HepG2 (cell line): ENCODE measurements around the gene ZNF526. TPM values are rescaled to one million over a fixed set of nuclear protein-coding genes. Genes with fewer than 3 reads are reported as not detected.

ENCODE experiments used
- ARID2 ChIP-seq: sonication (generic); formaldehyde crosslinking; IDR thresholded peaks from 2 replicates; pipeline ENCODE4 v1.8.1; 2022; ENCODE audit warnings: mild to moderate bottlenecking, missing genetic modification reagents, borderline replicate concordance
- ARNT ChIP-seq: fragments of 450-650 bp; IDR thresholded peaks from 2 replicates; pipeline ENCODE4 v1.6.1; 2017
- HHEX ChIP-seq: IDR thresholded peaks from 2 replicates; pipeline ENCODE4 v1.6.1; 2016; ENCODE audit warnings: control low read depth
- IRX3 ChIP-seq: sonication (generic); formaldehyde crosslinking; IDR thresholded peaks from 2 replicates; pipeline ENCODE4 v1.8.1; 2023; ENCODE audit warnings: mild to moderate bottlenecking, low read depth, missing genetic modification reagents, borderline replicate concordance
- KDM2A ChIP-seq: sonication (generic); formaldehyde crosslinking; IDR thresholded peaks from 2 replicates; pipeline ENCODE4 v1.4.0; 2020; ENCODE audit warnings: low read depth, missing genetic modification reagents, borderline replicate concordance
- KDM6A ChIP-seq: IDR thresholded peaks from 2 replicates; pipeline ENCODE4 v1.6.1; 2016; ENCODE audit warnings: low read depth
- KLF12 ChIP-seq: sonication (generic); formaldehyde crosslinking; IDR thresholded peaks from 2 replicates; pipeline ENCODE4 v1.4.0; 2020; ENCODE audit warnings: missing genetic modification reagents, borderline replicate concordance
- MYPOP ChIP-seq: sonication (generic); formaldehyde crosslinking; IDR thresholded peaks from 2 replicates; pipeline ENCODE4 v1.8.1; 2023; ENCODE audit warnings: mild to moderate bottlenecking, moderate library complexity, missing genetic modification reagents
- POLR2A ChIP-seq, 2 experiments: IDR thresholded peaks; 2 replicates each; pipeline ENCODE4 v1.6.1; 2011; ENCODE audit warnings: low read depth in 2 of 2, low read length in 2 of 2, mild to moderate bottlenecking in 1 of 2, moderate library complexity in 1 of 2; ENCODE audit not compliant: insufficient read depth in 1 of 2
- STAG1 ChIP-seq: sonication (generic); formaldehyde crosslinking; IDR thresholded peaks from 2 replicates; pipeline ENCODE4 v1.4.0; 2020; ENCODE audit warnings: missing genetic modification reagents
- STAT6 ChIP-seq: sonication (generic); formaldehyde crosslinking; IDR thresholded peaks from 2 replicates; pipeline ENCODE4 v1.4.0; 2020; ENCODE audit warnings: missing genetic modification reagents, mild to moderate bottlenecking, borderline replicate concordance
- TCF7 ChIP-seq: sonication (generic); IDR thresholded peaks from 2 replicates; pipeline ENCODE4 v1.6.1; 2016; ENCODE audit warnings: antibody characterized with exemption, low read depth
- ZBTB33 ChIP-seq: sonication (generic); formaldehyde crosslinking; IDR thresholded peaks from 2 replicates; pipeline ENCODE4 v1.4.0; 2020; ENCODE audit warnings: missing genetic modification reagents
- ZFP91 ChIP-seq: sonication (generic); formaldehyde crosslinking; IDR thresholded peaks from 2 replicates; pipeline ENCODE4 v1.9.0; 2022; ENCODE audit warnings: missing genetic modification reagents, mild to moderate bottlenecking, borderline replicate concordance
- ZNF225 ChIP-seq: sonication (generic); formaldehyde crosslinking; IDR thresholded peaks from 2 replicates; pipeline ENCODE4 v1.4.0; 2020; ENCODE audit warnings: mild to moderate bottlenecking, missing genetic modification reagents
- ZNF253 ChIP-seq: sonication (generic); formaldehyde crosslinking; IDR thresholded peaks from 2 replicates; pipeline ENCODE4 v1.8.0; 2022; ENCODE audit warnings: mild to moderate bottlenecking, missing genetic modification reagents, borderline replicate concordance
- ZNF264 ChIP-seq: sonication (generic); formaldehyde crosslinking; IDR thresholded peaks from 2 replicates; pipeline ENCODE4 v1.4.0; 2020; ENCODE audit warnings: missing genetic modification reagents
- ZNF569 ChIP-seq: sonication (generic); formaldehyde crosslinking; IDR thresholded peaks from 2 replicates; pipeline ENCODE4 v1.5.0; 2020; ENCODE audit warnings: mild to moderate bottlenecking, missing genetic modification reagents, moderate library complexity, borderline replicate concordance
- ZNF572 ChIP-seq: sonication (generic); formaldehyde crosslinking; IDR thresholded peaks from 2 replicates; pipeline ENCODE4 v1.5.1; 2020; ENCODE audit warnings: mild to moderate bottlenecking, missing genetic modification reagents
- ZNF589 ChIP-seq: sonication (generic); formaldehyde crosslinking; conservative IDR thresholded peaks from 2 replicates; pipeline ENCODE4 v1.8.0; 2022; ENCODE audit warnings: mild to moderate bottlenecking, moderate library complexity, missing genetic modification reagents
- ZNF598 ChIP-seq: sonication (generic); formaldehyde crosslinking; IDR thresholded peaks from 2 replicates; pipeline ENCODE4 v1.5.1; 2020; ENCODE audit warnings: mild to moderate bottlenecking, missing genetic modification reagents, borderline replicate concordance
- ZNF629 ChIP-seq: sonication (generic); formaldehyde crosslinking; conservative IDR thresholded peaks from 2 replicates; pipeline ENCODE4 v1.5.0; 2020; ENCODE audit warnings: missing genetic modification reagents
- ZNF7 ChIP-seq: IDR thresholded peaks from 2 replicates; pipeline ENCODE4 v1.6.1; 2016; ENCODE audit warnings: missing biosample characterization, missing genetic modification reagents
- ZNF775 ChIP-seq: sonication (generic); formaldehyde crosslinking; IDR thresholded peaks from 2 replicates; pipeline ENCODE4 v1.4.0; 2020; ENCODE audit warnings: missing genetic modification reagents, mild to moderate bottlenecking, moderate library complexity, borderline replicate concordance
- ZSCAN20 ChIP-seq: sonication (generic); formaldehyde crosslinking; IDR thresholded peaks from 2 replicates; pipeline ENCODE4 v1.4.0; 2020; ENCODE audit warnings: missing genetic modification reagents, mild to moderate bottlenecking, borderline replicate concordance
- polyA plus RNA-seq, 8 experiments: library from polyadenylated mRNA; depleted of rRNA in 3 of 8; stranded (reverse) in 7 of 8; unstranded in 1 of 8; fragments of >200 nt; fragmentation: Illumina TruSeq in 4 of 8; extraction: Trizol in 4 of 8; gene quantifications; 2 replicates each; pipeline versions ENCODE4 v1.2.1 to v1.2.3, GENCODE V29; 2011 to 2016; ENCODE audit warnings: low read depth in 4 of 8, missing spikeins in 1 of 8, mixed read lengths in 1 of 8; ENCODE audit not compliant: insufficient read depth in 1 of 8
- total RNA-seq, 5 experiments: library from RNA; depleted of rRNA; stranded (reverse); fragments of >200 nt; fragmentation: Illumina TruSeq; extraction: Trizol; gene quantifications; 2 replicates each; pipeline ENCODE4 v1.2.3, GENCODE V29; 2016; ENCODE audit warnings: low read depth in 1 of 5

Gene ZNF526
- total and polyA plus RNA-seq, 2 of the 13 experiments (the other 11 are each of a cell fraction or from before 2014, with no cell fraction given): 3.3 to 8.4 TPM

GRCh38 chr19:42249149-42249750 lies 29.1 kb downstream of the ZNF526 start (continued):
- TF ChIP-seq STAT6 (CRISPR knock-in tag): no peak
- no peak for TF ChIP-seq TCF7
- no peak for TF ChIP-seq HHEX (CRISPR knock-in tag)
- TF ChIP-seq IRX3 (CRISPR knock-in tag): no peak
- TF ChIP-seq MYPOP (CRISPR knock-in tag): no peak
- TF ChIP-seq ZNF7 (CRISPR knock-in tag): no peak
- no peak for TF ChIP-seq KDM6A
- TF ChIP-seq ARID2 (CRISPR knock-in tag): no peak
- TF ChIP-seq STAG1: no peak
- TF ChIP-seq ZNF629 (CRISPR knock-in tag): no peak
- TF ChIP-seq POLR2A (IDR thresholded peaks at IDR 0.05; ENCODE audit: insufficient read depth in 1 of 2, low read depth in 2 of 2, low read length in 2 of 2): peak in 1 of 2 experiments; percentile 44; a peak in 3 of 4 replicates
- TF ChIP-seq ZNF225 (CRISPR knock-in tag): no peak
- TF ChIP-seq ZBTB33 (CRISPR knock-in tag): peak; percentile 93
- TF ChIP-seq ARNT: no peak
- TF ChIP-seq ZNF775: no peak
- TF ChIP-seq ZNF589 (CRISPR knock-in tag): no peak
- no peak for TF ChIP-seq ZNF569
- TF ChIP-seq ZNF598 (CRISPR knock-in tag): no peak
- TF ChIP-seq ZNF253 (CRISPR knock-in tag): no peak
- no peak for TF ChIP-seq ZNF264 (CRISPR knock-in tag)
- TF ChIP-seq ZFP91 (CRISPR knock-in tag): 0 out of 2 replicates have a peak, but pooled peaks have one; percentile 31
- TF ChIP-seq KLF12 (CRISPR knock-in tag): no peak
- TF ChIP-seq KDM2A (CRISPR knock-in tag): 0 out of 2 replicates have a peak, but pooled peaks have one; percentile 5
- TF ChIP-seq ZSCAN20 (CRISPR knock-in tag): no peak
- no peak for TF ChIP-seq ZNF572 (CRISPR knock-in tag)
